Measurements from ENCODE around the gene GSG1L. TPM values are rescaled to one million over a fixed set of nuclear protein-coding genes. Genes with fewer than 3 reads are reported as not detected.

GSG1L gene
- total RNA-seq (not detected), polyA plus RNA-seq (under 1 TPM in 1 of 3 donors, not detected in 2; 0.11 TPM)
- long read RNA-seq, donor 1, result 0 reads
- long read RNA-seq, donor 2, result 0 reads
- long read RNA-seq, donor 3, result 0 reads
- long read RNA-seq, donor 4, result 0 reads
- long read RNA-seq, donor 5, result 0 reads
- long read RNA-seq, donor 6, result 0 reads
- long read RNA-seq, donor 7, result 0 reads
- long read RNA-seq, donor 8, result 0 reads
- long read RNA-seq, donor 9, result 0 reads
- long read RNA-seq, donor 10, result 0 reads

- no peaks in the 10 kb centered on the region for H3K36me3 ChIP-seq (replicated peaks in 1 of 2)
- H3K27ac ChIP-seq, result no peak within 1 kb of the TSS
- no peak for DNase-seq
- no peak for TF ChIP-seq CTCF (IDR thresholded peaks at IDR 0.05)
- no peak for TF ChIP-seq POLR2A (IDR thresholded peaks at IDR 0.05)
- H3K4me1 ChIP-seq (replicated peaks in 1 of 2), result no peaks in the 10 kb centered on the region
- intact Hi-C loops (cut with DNase I), result no loop called here
- WGBS, 4 donors, result 0 to 2% (median 2%) methylated on average over 5 to 54 of the region's 54 CpGs; no CpG with 5 or more reads in 1 of the 4 donors
- H3K4me3 ChIP-seq, result peak within 1 kb of the TSS in 1 of 4 donors; percentile 29
- H3K27me3 ChIP-seq, result peaks cover 31% of the 10 kb centered on the region
- no peaks in the 10 kb centered on the region for H3K9me3 ChIP-seq (replicated peaks in 1 of 3)
These were observed at the start of gene GSG1L for GRCh38 chr16:28063591-28064061. TSS of gene GSG1L (minus strand) at chr16:28063714. CDS start at chr16:28063424, 290 bp downstream.

GRCh38 chr16:28112908-28113307 lies 49.4 kb upstream of the GSG1L start:
- TF ChIP-seq CTCF (IDR thresholded peaks at IDR 0.05), result no peak
- no peak for TF ChIP-seq POLR2A (IDR thresholded peaks at IDR 0.05)
- Histone ChIP-seq H3K4me3 (no peak overlapping the region), H3K4me1 (replicated peaks in 1 of 2) (peaks cover 0 to 10% of the 10 kb centered on the region in 2 donors), H3K27ac (no peak overlapping the region), H3K27me3 (no peaks in the 10 kb centered on the region), H3K36me3 (replicated peaks in 1 of 2) (peaks cover 0 to 69% of the 10 kb centered on the region in 2 donors), H3K9me3 (replicated peaks in 1 of 3) (no peaks in the 10 kb centered on the region)
- peak in 1 of 7 donors; percentile 35 for DNase-seq
- intact Hi-C loops (cut with DNase I), result no loop called here
- WGBS, 4 donors, result 89 to 91% (median 90%) methylated on average over 9 to 10 of the region's 10 CpGs

- H3K9me3 ChIP-seq (replicated peaks in 1 of 3), result no peaks in the 10 kb centered on the region
- H3K36me3 ChIP-seq (replicated peaks in 1 of 2), result peaks cover 0 to 71% of the 10 kb centered on the region in 2 donors
- peaks cover 0 to 10% of the 10 kb centered on the region in 2 donors for H3K4me1 ChIP-seq (replicated peaks in 1 of 2)
- 78 to 91% (median 83%) methylated on average over 2 of the region's 2 CpGs for WGBS, 4 donors
- no peak for DNase-seq
- H3K4me3 ChIP-seq, result no peak overlapping the region
- TF ChIP-seq POLR2A (IDR thresholded peaks at IDR 0.05), result no peak
- TF ChIP-seq CTCF (IDR thresholded peaks at IDR 0.05), result no peak
- no peak overlapping the region for H3K27ac ChIP-seq
- intact Hi-C loops (cut with DNase I), result no loop called here
- H3K27me3 ChIP-seq, result no peaks in the 10 kb centered on the region
These were observed 47.5 kb upstream of the GSG1L start for GRCh38 chr16:28110977-28111376.

- Histone ChIP-seq H3K9me3 (replicated peaks in 1 of 3) (no peaks in the 10 kb centered on the region), H3K27me3 (no peaks in the 10 kb centered on the region), H3K4me3 (no peak overlapping the region), H3K4me1 (replicated peaks in 1 of 2) (peaks cover 0 to 10% of the 10 kb centered on the region in 2 donors), H3K27ac (peak overlapping the region in 2 of 5 donors; percentile 20 to 63), H3K36me3 (replicated peaks in 1 of 2) (peaks cover 0 to 71% of the 10 kb centered on the region in 2 donors)
- TF ChIP-seq CTCF (IDR thresholded peaks at IDR 0.05), result no peak
- no peak for TF ChIP-seq POLR2A (IDR thresholded peaks at IDR 0.05)
- peak in 2 of 7 donors; percentile 39 to 54 for DNase-seq
- 66 to 83% (median 77%) methylated on average over 5 of the region's 5 CpGs for WGBS, 4 donors
- intact Hi-C loops (cut with DNase I), result no loop called here
These were observed 47.0 kb upstream of the GSG1L start for GRCh38 chr16:28110479-28110878.

Data from adrenal gland (tissue), 19 donors.